ENCODE measurements around the gene NFATC1.

- no peak for TF ChIP-seq GATA2 (IDR thresholded peaks at IDR 0.05; ENCODE audit: low read depth, low read length)
- TF ChIP-seq GATA3 (IDR thresholded peaks at IDR 0.05; ENCODE audit: low read depth, low read length), result no peak
Measured at GRCh38 chr18:79463424-79463960, 67.8 kb downstream of the NFATC1 start.

All from SH-SY5Y (cell line).